ENCODE measurements around the gene GNG12.

Gene GNG12

DNA sequence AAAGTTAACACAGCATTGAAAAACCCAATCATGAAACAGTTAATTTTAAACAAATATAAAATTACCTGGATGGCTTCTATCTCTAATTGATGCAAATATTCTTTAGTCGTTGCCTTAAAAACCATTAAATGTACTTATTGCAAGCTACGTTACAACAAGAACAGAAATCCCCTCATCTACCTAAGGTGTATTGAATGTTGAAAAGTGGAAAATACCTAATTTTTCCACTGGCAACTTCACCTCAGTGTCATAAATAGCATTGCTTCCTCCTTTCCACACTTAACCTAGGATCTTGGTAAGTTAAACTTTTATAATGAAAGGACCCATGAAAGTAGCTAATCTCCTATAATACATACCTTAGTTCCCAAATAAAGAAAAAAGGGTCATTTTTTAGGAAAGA is 142.9 kb downstream of the GNG12 start:
- DNase-seq: no peak

DNA sequence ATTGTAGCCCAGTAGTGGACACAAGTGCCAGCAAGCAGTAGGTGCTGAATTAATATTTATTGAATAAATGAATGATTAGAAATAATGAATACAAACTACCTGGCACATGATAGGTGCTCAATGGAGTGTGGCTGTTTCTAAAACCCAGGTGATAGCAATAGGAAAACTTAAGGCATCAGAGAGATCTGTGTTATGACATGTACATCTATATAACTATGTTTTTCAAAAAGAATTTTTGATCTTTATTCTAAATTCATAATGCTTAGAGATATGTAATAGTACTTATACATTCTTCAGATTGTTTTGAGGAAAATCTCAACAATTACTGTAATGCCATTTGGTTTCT is 143.3 kb downstream of the GNG12 start:
- DNase-seq: no peak

DNA sequence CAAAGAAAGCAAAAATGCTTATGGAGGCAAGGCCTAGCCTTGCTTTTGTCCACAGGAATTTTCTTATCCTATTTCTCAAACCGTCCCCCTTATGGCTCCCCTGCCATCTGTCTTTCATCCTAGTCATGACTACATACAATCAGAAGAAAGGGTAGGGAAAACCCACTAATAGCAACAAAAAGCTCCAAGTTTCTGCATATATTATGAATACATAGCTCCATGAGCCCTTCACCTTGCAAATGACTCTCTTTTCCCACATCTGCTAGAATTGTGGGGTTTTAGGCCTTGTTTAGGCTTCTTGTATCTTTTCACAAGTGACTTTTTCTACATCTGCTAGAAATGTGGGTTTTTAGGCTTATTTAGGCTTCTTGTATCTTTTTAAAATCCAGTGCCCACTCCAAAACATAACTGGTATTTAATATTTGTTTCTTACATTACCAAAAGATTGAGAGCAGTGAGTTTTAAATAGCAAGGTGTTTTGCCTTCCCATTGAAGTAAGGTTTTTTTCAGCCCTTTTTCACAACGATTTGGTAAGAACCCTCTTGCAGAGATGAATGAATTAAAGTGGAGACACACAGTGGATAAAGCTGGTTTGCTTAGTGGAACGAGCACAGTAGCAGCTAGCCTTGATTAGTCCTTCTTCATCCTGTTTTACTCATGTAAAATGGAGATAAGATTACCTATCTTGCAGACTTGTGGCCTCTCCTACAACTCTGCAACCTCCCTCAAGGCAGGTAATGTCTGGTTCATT is 143.8 kb downstream of the GNG12 start:
- DNase-seq: no peak

DNA sequence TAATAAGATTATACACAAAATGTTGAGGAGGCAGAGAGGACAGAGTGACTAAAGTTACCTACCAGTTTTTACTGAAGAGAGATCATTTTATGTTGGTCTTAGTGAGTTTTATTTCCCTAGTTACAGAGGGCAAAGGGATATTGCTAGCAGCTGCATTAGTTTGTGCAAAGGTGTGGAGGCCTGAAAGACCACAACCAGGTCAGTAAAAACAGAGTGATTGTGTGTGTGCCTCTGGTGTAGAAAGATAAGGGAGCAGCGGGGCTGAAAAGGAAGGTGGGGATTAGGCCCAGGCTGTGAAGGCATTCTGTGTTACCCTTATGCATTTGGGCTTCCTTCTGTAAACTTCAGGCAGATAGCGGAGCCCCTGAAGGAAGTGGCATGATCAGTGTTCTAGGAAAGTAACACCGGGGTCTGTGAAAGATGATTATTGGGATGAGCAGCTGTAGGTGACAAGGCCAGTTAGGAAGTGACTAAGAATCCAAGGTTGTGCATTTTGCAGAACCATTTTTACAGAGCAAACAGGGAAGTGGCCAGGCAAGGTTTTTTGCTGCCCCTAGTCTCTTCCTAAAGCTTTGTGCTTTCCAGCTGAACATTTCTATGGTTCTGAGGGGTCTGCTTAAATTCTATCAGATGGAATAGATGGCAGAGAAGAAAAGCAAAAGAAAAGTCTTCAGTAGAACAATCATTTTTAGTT is 144.6 kb downstream of the GNG12 start:
- no peak for DNase-seq

DNA sequence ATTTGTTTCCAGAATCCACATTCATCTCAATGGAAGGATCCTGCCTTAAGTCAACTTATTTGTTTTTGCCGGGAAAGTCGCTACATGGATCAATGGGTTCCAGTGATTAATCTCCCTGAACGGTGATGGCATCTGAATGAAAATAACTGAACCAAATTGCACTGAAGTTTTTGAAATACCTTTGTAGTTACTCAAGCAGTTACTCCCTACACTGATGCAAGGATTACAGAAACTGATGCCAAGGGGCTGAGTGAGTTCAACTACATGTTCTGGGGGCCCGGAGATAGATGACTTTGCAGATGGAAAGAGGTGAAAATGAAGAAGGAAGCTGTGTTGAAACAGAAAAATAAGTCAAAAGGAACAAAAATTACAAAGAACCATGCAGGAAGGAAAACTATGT is 145.6 kb downstream of the GNG12 start:
- DNase-seq: no peak

DNA sequence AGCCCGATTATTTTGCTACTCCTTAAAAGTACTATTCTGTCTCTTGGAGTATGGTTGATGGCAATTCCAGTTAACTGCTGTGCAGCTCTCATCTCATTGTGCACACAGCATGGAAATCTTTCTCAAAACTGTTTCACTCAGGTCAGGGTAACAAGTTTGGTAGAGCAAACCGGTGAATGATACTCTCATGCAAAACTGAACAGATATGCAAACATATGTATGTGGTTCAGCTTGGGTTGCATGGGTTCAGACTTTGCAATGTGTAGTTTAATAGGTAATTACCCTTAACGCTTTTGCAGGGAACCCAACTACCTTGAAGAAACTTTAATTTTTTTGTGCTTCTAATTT is 146.1 kb downstream of the GNG12 start:
- DNase-seq: no peak

DNA sequence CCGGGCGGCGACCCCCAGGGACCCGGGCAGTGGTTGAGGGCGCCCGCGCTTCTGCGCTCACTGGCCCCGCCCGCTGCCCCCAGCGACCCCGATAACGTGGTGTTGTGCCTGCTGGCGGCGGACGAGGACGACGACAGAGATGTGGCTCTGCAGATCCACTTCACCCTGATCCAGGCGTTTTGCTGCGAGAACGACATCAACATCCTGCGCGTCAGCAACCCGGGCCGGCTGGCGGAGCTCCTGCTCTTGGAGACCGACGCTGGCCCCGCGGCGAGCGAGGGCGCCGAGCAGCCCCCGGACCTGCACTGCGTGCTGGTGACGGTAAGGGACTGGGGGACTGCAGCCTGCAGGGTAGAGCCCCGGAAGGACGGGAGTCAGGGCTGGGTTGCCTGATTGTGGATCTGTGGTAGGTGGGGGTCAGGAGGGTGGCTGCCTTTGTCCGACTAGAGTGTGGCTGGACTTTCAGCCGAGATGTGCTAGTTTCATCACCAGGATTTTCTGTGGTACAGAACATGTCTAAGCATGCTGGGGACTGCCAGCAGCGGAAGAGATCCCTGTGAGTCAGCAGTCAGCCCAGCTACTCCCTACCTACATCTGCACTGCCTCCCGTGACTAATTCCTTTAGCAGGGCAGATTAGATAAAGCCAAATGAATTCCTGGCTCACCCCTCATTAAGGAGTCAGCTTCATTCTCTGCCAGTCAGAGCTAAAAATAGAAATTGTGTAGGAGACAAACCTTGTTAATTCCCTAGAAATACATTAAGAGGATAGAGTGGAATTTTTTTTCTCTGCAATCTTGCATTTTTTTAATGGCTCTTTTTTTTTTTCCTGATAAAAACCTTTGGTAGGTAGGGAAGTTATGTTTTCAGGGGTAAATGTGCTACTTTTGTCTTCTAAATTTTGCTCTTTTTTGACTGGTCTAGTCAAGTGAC is 146.7 kb downstream of the GNG12 start:
- DNase-seq: peak; percentile 35

DNA sequence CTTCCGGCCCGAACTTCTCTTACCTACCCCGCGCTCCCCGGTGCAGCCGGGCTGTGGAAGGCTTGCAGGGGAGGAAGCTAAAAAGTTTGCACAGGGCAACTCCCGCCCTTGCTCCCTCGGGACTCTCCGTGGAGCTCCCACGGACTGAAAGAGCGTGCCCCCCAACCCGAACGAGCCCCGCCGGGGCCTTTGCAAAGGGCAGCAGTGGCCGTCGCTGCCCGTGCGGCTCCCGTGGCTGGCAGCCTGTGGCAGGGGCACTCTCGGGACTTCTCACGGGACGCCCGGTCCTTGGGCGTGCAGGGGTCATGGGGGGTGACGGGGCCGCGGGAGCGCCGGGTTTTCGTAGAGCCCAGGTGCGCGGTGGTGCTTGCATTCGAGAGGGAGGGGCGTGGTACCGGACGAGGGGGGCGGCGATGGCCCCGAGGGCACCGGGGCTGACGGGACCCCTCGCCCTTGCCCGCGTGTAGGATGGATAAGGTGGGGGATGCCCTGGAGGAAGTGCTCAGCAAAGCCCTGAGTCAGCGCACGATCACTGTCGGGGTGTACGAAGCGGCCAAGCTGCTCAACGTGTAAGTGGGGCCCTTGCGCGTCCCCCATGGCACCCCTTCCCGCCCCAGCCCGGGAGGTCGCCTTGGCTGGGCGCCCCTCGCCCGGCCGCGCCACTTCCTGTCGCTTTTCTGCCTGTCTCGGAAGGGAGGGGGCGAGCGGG is 147.6 kb downstream of the GNG12 start:
- no peak for DNase-seq

DNA sequence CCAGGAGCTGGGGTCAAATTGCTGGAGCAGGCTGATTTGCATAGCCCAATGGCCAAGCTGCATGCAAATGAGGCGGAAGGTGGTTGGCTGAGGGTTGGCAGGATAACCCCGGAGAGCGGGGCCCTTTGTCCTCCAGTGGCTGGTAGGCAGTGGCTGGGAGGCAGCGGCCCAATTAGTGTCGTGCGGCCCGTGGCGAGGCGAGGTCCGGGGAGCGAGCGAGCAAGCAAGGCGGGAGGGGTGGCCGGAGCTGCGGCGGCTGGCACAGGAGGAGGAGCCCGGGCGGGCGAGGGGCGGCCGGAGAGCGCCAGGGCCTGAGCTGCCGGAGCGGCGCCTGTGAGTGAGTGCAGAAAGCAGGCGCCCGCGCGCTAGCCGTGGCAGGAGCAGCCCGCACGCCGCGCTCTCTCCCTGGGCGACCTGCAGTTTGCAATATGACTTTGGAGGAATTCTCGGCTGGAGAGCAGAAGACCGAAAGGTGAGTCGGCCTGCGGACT is 148.2 kb downstream of the GNG12 start, which contains the start of gene GADD45A:
Gene GADD45A (plus strand): TSS at position 135 of the 491 bp plus-strand sequence. CDS start 294 bp downstream, at position 429.
- DNase-seq: peak; percentile 91

DNA sequence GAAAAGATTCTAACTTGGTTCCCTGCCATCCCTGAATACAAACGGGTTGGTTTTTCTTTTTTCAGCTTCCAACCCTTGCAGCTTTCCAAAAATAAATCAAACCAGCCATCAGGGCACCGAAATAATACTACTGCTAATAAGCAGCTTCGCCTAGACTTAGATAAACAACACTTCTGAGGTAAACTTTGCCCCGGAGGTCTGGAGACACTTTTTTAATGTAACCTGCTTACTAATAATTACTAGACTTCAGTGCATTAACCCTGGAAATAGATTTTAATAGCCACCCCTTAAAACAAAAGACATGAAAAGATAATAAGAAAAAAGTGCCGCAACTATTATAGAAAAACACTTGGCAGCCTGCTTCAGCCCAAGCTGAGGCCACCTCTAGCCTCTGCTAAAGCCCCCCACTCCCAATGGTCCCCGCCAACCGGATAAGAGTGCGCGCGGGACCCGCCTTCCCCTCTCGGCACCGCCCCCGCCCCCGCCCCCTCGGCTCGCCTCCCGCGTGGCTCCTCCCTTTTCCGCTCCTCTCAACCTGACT is 148.7 kb downstream of the GNG12 start:
- no peak for DNase-seq

DNA sequence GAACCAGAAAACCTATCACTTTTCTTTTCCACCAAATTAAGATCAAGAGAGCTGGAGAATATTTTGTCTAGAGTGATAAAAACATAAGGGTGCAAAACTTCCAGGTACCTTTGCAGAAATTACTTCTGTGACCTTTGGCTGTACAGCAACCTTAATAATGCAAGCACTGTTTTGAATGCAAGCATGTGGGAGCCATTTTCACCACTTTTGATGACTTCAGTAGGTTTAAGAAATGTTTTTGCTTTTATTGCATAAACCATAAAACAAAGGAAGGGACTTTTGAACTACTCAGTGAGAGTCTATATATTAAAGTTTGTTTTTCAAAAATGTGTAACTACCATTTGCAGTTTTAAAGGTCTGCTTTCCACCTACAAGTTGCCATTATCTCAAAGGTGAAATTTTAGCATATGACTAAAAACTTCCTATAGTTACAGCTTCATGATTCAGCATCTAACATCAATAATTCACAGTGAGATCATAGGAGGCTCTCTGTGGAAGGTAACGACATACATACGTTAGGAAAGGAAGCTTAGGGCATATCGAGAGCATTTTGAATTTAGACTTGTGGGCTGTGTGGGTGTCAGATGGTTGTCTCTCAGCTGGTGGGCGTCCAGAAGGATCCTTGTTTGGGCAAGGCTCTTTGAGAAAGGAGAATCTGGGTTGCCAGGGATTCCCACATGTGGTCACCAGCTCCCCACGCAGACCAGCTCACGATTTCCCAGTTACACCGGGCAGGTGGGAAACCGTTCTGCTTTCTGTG is 149.3 kb downstream of the GNG12 start:
- no peak for DNase-seq

DNA sequence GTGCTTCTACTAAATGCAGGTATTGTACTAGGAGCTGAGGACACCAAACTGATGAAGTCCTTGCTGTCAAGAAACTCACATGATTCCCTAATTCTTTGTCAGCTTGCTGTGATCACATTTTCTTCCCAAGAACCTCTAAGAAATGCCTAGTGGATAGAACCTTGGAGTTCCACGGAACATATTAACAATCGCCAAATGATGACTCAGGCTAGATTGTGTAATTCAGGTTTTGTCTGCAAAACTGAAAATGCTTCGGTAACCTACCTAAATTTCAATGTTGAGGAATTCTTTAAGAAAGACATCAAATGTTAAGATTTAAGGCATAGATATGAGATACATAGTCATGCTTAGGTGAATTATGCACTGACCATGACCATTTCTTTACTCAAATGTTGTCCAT is 150.0 kb downstream of the GNG12 start:
- DNase-seq: no peak

DNA sequence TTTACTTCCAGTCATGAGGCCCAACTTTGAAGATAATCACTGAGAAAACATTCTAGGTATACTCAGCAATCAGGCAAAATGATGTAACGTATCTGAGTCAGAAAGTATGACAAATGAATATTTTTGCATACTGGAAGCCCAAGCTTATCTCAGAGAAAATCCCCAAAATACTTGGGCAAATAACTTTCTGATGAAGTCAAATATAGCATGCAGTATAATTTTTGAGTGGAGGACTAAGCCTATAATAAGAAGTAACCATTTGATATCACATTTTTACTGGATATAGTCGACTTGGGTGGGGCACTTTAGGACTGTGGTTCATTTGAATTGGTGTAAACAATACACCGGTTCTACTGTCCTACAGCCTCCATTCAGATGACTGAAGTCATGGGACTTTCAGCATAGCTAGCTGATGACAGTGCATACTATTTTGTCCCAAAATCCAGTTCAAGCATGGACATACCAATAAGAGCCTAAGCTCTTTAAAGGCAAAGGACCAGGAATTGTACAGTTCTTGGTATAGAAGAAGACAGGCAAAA is 150.5 kb downstream of the GNG12 start:
- no peak for DNase-seq

DNA sequence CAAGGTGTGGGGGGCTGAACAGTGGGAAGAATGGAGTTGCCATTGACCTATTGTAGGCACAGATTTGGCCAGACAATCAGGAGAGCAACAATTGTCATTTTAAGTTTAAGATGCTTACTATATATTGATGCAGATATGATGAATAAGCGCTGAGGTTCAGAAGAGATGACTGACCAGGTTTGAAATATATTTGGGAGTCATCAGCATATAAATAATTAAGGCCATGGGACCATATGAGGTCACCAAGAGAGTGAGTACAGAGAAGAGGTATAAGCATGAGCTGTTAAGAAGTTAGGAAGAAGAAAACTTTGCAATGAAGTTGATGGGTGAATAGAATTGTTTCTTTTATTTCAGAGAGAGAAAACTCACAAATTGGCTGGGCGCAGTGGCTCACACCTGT is 152.8 kb downstream of the GNG12 start:
- no peak for DNase-seq

DNA sequence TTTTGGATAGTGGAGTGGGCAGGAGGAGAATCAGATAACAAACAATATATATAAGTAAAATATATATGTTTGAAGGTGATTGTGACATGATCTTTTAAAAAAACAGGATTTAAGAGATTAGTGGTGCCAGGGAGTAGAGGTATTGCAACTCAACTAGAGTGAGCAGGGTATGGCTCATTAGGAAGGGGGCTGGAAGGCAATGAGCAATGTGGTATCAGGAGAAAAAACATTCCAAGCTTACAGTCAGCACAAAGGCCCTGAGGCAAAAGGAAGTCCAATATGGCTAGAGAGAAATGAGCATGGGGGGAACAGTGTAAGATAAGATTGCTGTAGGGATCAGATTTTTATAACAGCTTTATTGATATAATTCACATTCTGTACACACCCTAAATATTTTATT is 153.6 kb downstream of the GNG12 start:
- DNase-seq: no peak

DNA sequence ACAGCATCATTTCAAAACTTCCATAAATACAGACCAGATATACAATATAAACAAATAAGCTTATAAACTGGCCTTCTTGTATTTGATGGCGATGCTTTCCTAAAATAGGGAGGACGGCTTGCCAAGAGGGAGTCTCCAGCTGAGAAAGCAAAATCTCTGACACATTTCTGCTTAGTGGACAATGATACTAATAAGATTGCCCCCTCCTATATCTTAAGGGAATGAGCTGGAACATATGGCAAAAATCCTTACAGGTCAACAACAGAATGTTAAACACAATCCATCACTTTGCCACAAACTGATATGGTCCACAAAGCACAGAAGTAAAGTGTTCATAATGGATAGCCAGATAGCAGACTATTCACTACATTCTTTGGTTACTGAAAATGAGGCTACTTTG is 155.3 kb downstream of the GNG12 start:
- peak; percentile 45 for DNase-seq

DNA sequence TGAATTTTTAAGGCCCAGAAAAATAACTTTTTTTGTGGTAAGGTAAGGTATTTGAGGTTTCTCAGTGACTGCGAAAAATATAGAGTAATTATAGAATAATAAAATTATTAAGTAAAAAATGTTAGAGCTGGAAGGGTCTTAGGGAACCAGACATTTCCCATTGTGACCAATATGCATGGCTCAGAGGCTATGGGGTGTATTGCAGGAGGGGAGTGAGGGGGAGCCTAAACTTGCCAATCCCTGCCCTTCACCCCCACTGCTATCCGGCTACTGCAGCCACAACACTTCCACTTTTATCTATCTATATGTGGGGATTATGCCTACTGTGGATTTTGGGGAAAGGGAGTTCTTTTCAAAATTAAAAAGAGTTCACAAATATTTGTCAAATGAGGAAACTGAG is 155.9 kb downstream of the GNG12 start:
- no peak for DNase-seq

DNA sequence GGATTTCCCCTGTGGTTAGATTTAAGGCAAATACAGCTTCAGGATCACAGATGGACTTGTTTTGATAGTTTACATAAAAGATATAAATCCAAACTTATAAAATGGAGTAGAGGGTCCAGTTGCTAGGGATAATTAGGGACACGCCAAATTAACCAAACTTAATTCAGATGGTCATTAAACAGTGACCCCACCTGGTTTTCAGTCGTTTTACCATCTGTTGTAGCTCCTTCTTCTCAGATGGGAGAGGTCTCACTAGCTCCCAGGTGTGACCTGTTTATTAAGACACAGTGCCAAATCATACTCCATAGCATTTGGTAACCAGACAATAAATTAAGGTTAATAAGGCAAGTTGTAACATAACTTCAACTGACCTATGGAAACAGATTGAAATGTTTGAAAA is 156.3 kb downstream of the GNG12 start:
- DNase-seq: peak; percentile 74

DNA sequence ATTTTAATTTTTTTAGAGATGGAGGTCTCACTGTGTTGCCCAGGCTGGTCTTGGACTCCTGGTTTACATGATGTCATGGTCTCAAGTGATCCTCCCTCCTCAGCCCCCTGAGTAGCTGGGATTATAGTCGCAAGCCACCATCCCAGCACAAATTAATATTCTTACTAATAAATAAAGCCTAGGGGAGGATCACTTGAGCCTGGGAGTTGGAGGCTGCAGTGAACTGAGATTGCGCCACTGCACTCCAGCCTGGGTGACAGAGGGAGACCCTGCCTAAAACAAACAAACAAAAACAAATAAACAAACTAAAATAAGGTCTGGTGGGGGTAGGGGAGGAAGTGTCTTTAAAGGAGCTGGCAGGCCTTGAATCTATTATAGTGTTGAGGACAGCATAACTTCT is 157.0 kb downstream of the GNG12 start:
- peak; percentile 14 for DNase-seq

DNA sequence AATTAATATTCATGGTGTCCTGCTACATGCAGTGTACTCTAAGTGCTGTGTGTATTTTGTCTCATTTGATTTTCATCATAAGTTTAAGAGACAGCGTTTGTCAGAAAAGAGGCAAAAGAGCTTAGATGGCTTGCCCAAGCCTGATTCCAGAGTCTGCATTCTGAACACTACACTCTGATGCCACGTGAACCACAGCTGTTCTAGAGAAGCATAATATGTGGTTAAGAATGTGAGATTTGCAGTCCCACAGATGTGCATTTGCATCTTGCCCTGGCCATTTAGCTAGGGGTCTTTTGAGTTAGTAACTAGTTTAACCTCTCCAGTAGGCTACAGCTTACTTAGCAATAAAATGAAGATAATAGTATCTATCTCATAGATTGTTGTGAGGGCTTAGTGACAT is 157.5 kb downstream of the GNG12 start:
- DNase-seq: no peak

DNA sequence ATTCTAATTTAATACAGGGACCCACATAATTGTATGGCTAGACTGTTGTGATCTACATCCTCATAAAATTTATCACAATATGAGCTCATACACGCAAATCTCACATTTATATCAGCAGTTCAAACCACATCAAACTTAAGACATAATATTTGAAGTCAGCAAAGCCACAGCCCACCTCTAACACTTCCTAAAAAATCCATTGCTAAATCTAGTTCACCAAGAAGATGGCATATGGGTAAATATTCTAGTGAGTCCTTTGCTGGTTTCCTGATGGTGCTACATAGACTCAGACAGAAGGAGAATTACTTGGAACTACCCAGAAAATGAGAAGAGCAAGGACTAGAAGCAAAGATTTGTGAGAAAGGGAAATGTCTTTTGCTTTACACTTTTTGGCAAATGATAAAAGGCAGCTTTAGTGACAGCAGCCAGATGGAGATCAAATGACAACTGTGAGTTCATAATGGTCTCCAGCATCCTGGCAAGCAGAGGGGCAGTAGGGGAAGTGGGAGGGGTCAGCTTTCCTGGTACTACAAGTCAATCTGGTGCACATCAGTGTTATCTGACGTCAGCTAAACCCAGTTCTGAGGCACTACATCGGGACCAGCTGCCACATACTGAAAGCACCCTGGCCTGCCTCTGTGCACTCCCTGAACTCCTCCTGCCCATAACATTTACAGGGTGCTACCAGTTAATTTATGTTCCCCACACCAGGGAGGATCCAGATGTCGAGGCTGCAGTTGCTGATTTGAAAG is 158.8 kb downstream of the GNG12 start:
- peak; percentile 94 for DNase-seq
